Stimulated activated naive CD4-positive, alpha-beta T cell treated with Interleukin-2 at 50 U/mL for 16 hours (primary cell): Measurements from ENCODE around the gene PRAMEF33.
"Not testable (repeated sequence)": the region's sequence is repeated elsewhere in the genome, so short reads cannot be mapped to it uniquely, and the experiment has no call there.

ENCODE experiments used
- DNase-seq: peaks from one replicate; lab custom pipeline; 2025; lab: John Stamatoyannopoulos, UW

Gene PRAMEF33, protein sequence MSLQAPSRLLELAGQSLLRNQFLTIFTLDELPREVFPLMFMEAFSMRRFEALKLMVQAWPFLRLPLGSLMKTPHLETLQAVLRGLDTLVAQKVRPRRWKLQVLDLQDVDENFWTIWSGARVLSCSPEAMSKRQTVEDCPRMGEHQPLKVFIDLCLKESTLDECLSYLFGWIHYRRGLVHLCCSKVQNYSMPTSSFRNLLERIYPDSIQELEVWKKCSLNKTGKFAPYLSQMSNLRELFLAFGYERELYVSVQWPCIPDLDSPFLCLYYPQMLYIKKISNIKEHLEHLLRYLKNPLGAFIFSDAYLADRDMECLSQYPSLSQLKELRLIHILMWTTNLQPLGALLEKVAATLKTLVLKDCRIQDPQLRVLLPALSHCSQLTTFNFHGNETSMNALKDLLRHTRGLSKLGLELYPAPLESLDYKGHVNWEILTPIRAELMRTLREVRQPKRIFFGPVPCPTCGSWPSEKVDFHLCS

DNA sequence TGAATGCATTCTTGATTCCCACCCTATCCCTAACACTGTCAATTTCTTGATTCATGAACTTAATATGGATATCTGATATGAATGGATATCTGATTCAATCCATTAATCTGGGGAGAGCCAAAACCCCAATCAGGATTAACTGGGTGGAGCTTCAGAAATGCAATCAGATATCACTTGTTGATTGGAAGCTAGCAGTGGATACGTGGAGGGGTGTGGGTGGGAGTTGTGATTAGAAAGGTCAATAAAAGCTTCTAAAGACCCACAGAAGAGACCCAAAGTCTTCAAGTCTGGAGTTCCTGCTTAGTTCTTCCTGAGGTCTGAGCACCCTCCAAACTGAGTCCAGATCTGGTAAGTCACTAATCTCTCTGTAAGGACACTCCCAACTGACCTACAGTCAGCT is at the start of gene PRAMEF33:
PRAMEF33 (plus strand) TSS at position 301 of the 400 bp plus-strand sequence. CDS start 2,416 bp downstream, outside the sequence.
- not testable (repeated sequence) for DNase-seq

DNA sequence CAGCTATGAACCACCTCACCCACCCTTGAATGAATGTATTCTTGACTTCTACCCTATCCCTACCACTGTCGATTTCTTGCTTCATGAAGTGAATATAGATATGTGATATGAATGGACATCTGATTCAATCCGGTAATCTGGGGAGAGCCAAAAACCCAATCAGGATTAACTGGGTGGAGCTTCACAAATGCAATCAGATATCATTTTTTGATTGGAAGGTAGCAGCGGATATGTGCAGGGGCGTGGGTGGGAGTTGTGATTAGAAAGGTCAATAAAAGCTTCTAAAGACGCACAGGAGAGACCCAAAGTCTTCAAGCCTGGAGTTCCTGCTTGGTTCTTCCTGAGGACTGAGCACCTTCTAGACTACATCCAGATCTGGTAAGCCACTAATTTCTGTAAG is 49.4 kb upstream of the PRAMEF33 start, which contains the start of gene PRAMEF5:
PRAMEF5 (plus strand) TSS at position 301 of the 400 bp plus-strand sequence. CDS start 5,071 bp downstream, outside the sequence.
- not testable (repeated sequence) for DNase-seq

DNA sequence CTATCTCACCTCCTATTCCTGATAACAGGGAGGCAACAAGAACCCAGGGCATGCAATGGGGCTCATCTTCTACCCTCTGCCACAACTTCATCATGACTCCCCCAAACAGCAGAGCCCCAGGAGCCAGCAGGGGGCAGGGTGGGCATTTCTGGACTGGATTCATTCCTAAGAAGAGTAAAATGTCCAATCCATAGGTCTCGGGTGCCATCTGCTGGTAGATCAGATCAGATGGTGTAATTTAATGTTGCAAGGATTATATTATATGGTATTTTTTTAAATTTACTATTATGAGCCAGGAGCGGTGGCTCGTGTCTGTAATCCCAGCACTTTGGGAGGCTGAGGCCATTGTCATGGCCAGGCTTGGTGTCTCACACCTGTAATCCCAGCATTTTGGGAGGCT is 38.2 kb upstream of the PRAMEF33 start:
- DNase-seq: not testable (repeated sequence)

DNA sequence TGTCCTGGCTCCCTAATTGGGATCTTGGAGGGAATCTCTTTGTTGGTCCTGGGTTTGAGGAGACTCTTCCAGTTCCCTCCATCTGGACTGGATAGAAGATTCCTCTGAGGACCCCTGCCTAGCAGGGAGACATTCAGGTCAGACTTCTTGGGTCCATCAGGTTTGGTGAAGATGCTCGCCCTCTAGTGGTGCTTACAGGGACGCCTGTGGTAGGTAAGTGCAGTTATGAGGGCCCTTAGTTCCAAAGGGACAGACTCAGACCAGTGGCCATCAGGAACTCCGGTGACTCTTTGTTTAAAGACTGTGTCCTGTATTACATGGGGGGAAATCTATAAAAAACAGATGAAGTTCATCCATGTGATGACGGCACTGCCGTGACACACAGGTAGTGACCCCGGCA is 26.3 kb upstream of the PRAMEF33 start:
- not testable (repeated sequence) for DNase-seq

DNA sequence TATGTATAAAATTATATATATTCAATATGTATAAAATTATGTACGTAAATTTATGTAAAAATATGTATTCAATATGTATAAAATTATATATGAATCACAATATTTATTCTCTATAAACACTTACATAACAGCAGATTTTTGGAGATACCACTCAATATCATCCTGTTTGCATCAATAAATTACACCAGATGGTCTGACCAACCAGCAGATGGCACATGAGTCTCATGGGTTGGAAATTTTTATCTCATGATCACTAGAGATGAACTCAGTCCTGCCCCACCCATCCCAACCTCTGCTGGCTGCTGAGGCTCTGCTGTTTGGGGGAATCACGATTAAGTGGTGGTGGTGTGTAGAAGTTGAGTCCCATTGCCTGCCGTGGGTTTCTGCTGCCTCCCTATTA is 23.7 kb upstream of the PRAMEF33 start:
- DNase-seq: not testable (repeated sequence)

DNA sequence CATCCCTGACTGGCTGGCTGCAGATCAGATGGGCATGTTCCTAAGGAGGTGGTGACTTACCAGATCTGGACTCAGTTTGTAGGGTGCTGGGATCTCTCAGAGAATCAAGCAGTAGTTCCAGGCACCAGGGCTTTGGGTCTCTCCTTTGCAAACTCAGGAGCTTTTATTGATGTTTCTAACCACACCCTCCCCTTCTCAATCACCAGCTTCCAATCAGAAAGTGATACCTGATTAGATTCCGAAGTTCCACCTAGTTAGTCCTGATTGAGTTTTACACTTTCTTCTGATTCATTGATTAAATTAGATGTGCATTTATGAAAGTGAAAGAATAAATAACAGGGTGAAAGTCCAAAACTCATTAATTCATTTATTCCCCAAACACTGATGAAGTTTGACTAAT is 18.3 kb upstream of the PRAMEF33 start, which contains the start of gene PRAMEF8:
PRAMEF8 (minus strand) TSS at position 101 of the 400 bp plus-strand sequence. CDS start 1,046 bp downstream, outside the sequence.
- DNase-seq: not testable (repeated sequence)

DNA sequence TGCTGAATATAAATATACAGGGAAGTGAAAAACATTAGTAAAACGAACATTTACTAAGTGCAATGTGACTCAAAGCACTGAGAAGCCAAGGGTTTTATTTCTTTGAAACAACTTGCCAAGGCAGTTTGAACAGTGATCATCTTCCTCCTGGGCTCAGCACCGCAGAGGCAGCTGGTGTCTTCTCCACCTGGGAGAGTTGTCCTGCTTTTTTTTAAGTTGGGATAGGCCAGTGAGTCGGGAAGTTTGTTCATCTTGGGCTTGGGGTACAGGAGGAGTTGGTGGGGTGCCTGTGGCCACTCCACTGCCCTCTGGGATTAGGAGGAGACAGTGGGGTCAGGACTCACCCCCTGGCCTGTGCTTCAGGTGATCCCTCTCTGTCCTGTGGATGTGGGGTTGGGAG is 14.3 kb upstream of the PRAMEF33 start:
- not testable (repeated sequence) for DNase-seq

DNA sequence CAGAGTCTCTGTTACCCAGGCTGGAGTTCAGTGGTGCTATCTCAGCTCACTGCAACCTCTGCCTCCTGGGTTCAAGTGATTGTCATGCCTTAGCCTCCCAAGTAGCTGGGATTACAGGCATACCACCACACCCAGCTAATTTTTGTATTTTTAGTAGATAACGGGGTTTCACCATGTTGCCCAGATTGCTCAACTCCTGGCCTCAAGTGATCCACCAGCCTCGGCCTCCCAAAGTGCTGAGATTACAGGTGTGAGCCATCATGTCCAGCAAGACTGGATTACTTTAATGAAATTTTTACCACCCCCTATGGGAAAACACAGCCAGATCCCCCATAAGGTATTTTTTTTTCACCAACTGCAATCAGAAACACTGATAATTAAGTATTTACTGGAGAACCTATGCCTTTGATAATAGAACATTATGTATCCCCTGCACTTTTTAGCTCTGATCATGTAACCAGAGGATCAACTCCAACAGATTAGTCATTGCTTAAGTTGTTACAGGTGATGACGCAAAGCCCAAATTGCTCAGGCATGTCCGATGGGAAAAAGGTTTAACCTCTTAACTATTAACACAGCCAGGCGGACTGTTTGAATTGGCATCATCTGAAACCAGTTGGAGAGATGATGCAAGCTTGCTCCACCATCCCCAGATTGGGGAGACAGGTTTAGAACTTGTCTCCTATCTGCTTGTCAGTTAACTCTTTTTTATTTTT is 6.0 kb upstream of the PRAMEF33 start:
- DNase-seq: not testable (repeated sequence)

DNA sequence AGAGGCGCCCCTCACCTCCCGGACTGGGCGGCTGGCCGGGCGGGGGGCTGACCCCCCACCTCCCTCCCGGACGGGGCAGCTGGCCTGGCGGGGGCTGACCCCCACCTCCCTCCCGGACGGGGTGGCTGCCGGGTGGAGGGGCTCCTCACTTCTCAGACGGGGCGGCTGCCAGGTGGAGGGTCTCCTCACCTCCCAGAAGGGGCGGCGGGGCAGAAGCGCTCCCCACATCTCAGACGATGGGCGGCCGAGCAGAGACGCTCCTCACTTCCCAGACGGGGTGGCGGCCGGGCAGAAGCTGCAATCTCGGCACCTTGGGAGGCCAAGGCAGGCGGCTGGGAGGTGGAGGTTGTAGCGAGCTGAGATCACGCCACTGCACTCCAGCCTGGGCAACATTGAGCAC is 4.6 kb upstream of the PRAMEF33 start:
- DNase-seq: not testable (repeated sequence)

DNA sequence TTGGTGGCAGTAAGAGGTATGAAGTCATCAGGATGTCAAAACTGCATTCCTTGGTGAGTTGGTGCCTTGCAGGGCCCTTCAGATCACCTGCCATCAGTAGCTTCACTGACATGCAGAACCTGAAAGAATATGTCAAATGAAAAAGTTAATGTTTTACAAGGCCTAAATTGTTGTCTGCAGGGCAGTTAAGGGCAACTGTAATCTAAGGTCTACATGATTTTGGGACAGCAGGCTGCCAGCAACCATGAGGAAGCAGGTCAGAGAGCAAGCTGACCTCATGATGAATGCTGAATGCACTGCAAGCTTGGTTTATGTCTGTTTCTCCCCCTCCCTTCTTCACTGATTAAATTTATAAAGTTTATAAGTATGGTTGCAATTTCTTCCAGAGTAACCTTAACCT is 1.1 kb upstream of the PRAMEF33 start:
- not testable (repeated sequence) for DNase-seq

DNA sequence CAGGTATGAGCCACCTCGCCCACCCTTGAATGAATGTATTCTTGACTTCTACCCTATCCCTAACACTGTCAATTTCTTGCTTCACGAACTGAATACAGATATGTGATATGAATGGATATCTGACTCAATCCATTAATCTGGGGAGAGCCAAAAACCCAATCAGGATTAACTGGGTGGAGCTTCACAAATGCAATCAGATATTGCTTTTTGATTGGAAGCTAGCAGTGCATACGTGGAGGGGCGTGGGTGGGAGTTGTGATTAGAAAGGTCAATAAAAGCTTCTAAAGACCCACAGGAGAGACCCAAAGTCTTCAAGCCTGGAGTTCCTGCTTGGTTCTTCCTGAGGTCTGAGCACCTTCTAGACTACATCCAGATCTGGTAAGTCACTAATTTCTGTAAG is 11.9 kb downstream of the PRAMEF33 start, which contains the start of gene PRAMEF15:
PRAMEF15 (plus strand) TSS at position 301 of the 400 bp plus-strand sequence. CDS start 2,827 bp downstream, outside the sequence.
- not testable (repeated sequence) for DNase-seq

DNA sequence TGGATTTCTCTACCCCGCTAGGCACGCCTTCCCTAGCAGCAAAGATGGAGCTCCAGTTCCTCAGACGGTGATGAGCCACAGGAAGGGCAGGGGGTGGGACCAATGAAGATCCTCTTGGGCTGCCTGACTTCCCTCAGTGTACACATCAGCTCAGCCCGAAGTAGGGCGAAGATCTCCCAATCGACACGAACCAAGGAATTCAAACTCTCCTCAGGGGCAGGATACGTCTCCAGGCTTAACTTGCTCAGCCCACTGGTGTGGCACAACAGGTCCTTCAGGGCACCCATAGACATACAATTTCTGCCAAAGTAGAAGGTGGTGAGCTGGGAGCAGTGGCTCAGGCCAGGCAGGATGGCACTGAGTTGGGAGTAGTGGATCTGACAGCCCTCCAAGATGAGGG is 39.2 kb downstream of the PRAMEF33 start:
- DNase-seq: not testable (repeated sequence)

DNA sequence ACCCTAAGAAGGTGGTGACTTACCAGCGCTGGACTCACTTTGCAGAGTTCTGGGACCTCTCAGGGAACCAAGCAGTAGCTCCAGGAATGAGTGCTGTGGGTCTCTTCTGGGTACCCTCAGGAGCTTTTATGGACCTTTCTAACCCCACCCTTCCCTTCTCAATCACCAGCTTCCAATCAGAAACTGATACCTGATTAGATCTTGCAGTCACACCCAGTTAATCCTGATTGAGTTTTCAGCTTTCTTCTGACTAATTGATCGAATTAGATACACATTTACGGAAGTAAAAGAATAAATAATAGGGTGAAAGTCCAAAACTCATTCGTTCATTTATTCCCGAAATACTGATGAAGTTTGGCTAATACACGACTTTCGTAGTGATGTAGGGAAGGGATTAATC is 43.7 kb downstream of the PRAMEF33 start, which contains the start of gene PRAMEF14:
PRAMEF14 (minus strand) TSS at position 101 of the 400 bp plus-strand sequence. CDS start 1,820 bp downstream, outside the sequence.
- DNase-seq: not testable (repeated sequence)

DNA sequence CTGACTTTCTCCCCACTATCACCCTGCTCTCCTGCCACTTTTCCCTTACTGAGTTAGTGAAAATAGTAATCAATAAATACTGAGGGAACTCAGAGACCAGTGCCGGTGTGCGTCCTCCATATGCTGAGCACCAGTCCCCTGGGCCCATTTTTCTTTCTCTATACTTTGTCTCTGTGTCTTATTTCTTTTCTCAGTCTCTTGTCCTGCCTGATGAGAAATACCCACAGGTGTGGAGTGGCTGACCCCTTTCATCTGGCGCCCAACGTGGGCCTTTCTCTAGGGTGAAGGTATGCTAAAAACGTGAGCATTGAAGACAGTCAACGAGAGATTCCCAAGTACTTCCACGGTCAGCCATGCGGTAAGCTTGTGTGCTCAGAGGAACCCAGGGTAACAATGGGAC is 50.1 kb downstream of the PRAMEF33 start:
- DNase-seq: not testable (repeated sequence)

DNA sequence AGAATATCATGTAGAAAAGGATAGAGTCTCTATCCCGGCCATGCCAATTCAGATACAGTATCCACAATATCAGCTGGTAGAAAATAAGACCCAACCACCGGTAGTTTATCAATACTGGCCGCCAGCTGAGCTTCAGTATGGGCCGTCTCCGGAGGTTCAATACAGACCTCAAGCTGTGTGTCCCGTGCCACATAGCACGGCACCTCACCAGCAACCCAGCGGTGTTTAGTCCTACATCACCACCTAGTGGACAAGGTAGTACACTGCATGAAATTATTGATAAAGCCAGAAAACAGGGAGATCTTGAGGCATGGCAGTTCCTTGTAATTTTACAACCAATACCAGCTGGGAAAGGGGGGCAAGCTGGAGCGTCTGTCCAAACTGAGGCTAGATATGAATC is 51.1 kb downstream of the PRAMEF33 start:
- not testable (repeated sequence) for DNase-seq

DNA sequence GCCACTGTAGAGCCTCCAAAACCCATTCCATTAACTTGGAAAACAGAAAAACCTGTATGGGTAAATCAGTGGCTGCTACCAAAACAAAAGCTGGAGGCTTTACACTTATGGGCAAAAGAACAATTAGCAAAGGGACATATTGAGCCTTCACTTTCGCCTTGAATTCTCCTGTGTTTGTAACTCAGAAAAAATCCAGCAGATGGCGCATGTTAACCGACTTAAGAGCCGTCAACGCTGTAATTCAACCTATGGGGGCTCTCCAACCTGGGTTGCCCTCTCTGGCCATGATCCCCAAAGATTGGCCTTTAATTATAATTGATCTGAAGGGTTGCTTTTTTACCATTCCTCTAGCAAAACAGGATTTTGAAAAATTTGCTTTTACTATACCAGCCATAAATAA is 53.4 kb downstream of the PRAMEF33 start:
- DNase-seq: not testable (repeated sequence)
